HG02623 (cell line): ENCODE results near the gene NXPH1.

Experiments used
- ATAC-seq: cut with Tn5 transposase; IDR thresholded peaks from one replicate; pipeline ENCODE4 v1.9.1; 2021; ENCODE audit warnings: moderate library complexity; ENCODE audit not compliant: unreplicated experiment

The NXPH1 gene

GRCh38 chr7:8800986-8801385 lies 367.6 kb downstream of the NXPH1 start:
- no peak for ATAC-seq
